A673 (cell line): ENCODE data around the gene ZMYM4.

Experiments used
- EZH2 ChIP-seq: fragments of 200-600 bp; sonication (generic); IDR thresholded peaks from 2 replicates; pipeline ENCODE4 v1.6.1; 2017; ENCODE audit warnings: borderline replicate concordance, low read depth, mild to moderate bottlenecking, mixed read lengths, antibody characterized with exemption, low read length; ENCODE audit not compliant: poor library complexity, severe bottlenecking
- TF ChIP-seq, protein P1 (sequence below): fragments of 300-800, 200-600 bp; sonication (generic); conservative IDR thresholded peaks from 2 replicates; pipeline ENCODE4 v1.5.1; 2017; ENCODE audit warnings: low read depth, mild to moderate bottlenecking, antibody characterized with exemption, low read length, moderate library complexity, mixed read lengths

GRCh38 chr1:35437200-35437599 lies 168.7 kb downstream of the ZMYM4 start:
- TF ChIP-seq, protein P1, sequence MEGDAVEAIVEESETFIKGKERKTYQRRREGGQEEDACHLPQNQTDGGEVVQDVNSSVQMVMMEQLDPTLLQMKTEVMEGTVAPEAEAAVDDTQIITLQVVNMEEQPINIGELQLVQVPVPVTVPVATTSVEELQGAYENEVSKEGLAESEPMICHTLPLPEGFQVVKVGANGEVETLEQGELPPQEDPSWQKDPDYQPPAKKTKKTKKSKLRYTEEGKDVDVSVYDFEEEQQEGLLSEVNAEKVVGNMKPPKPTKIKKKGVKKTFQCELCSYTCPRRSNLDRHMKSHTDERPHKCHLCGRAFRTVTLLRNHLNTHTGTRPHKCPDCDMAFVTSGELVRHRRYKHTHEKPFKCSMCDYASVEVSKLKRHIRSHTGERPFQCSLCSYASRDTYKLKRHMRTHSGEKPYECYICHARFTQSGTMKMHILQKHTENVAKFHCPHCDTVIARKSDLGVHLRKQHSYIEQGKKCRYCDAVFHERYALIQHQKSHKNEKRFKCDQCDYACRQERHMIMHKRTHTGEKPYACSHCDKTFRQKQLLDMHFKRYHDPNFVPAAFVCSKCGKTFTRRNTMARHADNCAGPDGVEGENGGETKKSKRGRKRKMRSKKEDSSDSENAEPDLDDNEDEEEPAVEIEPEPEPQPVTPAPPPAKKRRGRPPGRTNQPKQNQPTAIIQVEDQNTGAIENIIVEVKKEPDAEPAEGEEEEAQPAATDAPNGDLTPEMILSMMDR: no peak
- TF ChIP-seq EZH2: no peak
